K562 (cell line): Measurements from ENCODE around the gene NCOA4. TPM values are rescaled to one million over a fixed set of nuclear protein-coding genes. Genes with fewer than 3 reads are reported as not detected.
A peak's percentile ranks its signal among the peaks of the same experiment; 100 is the strongest.

Source experiments
- ADNP ChIP-seq: fragments of 200-800 bp; sonication (Bioruptor generic); IDR thresholded peaks from 2 replicates; pipeline ENCODE4 v1.6.1; 2016; ENCODE audit warnings: missing genetic modification characterization, missing compliant biosample characterization
- ARID2 ChIP-seq: fragments of 450-650 bp; IDR thresholded peaks from 2 replicates; pipeline ENCODE4 v1.6.1; 2017; ENCODE audit warnings: antibody characterized with exemption, mild to moderate bottlenecking
- CHD1 ChIP-seq: fragments of 200-600 bp; sonication (generic); IDR thresholded peaks from one replicate; pipeline ENCODE4 v1.6.1; 2012; ENCODE audit warnings: mild to moderate bottlenecking, moderate library complexity, low read length, inconsistent platforms
- E2F8 ChIP-seq: fragments of 450-650 bp; IDR thresholded peaks from 2 replicates; pipeline ENCODE4 v1.7.1; 2018; ENCODE audit warnings: mild to moderate bottlenecking, low read depth; ENCODE audit not compliant: partially characterized antibody
- ETV5 ChIP-seq: sonication (generic); formaldehyde crosslinking; IDR thresholded peaks from 2 replicates; pipeline ENCODE4 v1.4.0; 2020; ENCODE audit warnings: low read depth, mild to moderate bottlenecking, missing genetic modification reagents
- FOXA3 ChIP-seq, 2 experiments: fragments of 450-650 bp in 1 of 2; sonication (generic) in 1 of 2; formaldehyde crosslinking; IDR thresholded peaks in 1 of 2; conservative IDR thresholded peaks in 1 of 2; 2 replicates each; pipeline versions ENCODE4 v1.4.0 to v1.8.0; 2020 to 2022; ENCODE audit warnings: mild to moderate bottlenecking in 2 of 2, missing genetic modification reagents in 1 of 2
- GABPA ChIP-seq: fragments of 200-800 bp; sonication (Bioruptor generic); conservative IDR thresholded peaks from 2 replicates; pipeline ENCODE4 v1.6.1; 2016; ENCODE audit warnings: low read depth, missing genetic modification characterization, missing compliant biosample characterization
- HDAC2 ChIP-seq: fragments of 450-650 bp; IDR thresholded peaks from 2 replicates; pipeline ENCODE4 v1.6.1; 2016; ENCODE audit warnings: mild to moderate bottlenecking
- HEY1 ChIP-seq: fragments of 250-450 bp; sonication (Bioruptor Pico); IDR thresholded peaks from 2 replicates; pipeline ENCODE4 v1.5.0; 2020; ENCODE audit warnings: mild to moderate bottlenecking, moderate library complexity, borderline replicate concordance
- HNRNPUL1 ChIP-seq: fragments of 200-400 bp; formaldehyde crosslinking; IDR thresholded peaks from 2 replicates; pipeline ENCODE4 v1.6.1; 2017; ENCODE audit warnings: low read length
- KAT2B ChIP-seq: IDR thresholded peaks from one replicate; pipeline ENCODE4 v1.6.1; 2012; ENCODE audit warnings: low read depth, mild to moderate bottlenecking, control low read depth, inconsistent platforms, low read length, moderate library complexity
- MYNN ChIP-seq, 2 experiments: sonication (generic); formaldehyde crosslinking in 1 of 2; IDR thresholded peaks; 2 replicates each; pipeline versions ENCODE4 v1.5.0 to v1.6.1; 2016 to 2020; ENCODE audit warnings: antibody characterized with exemption in 1 of 2, missing genetic modification reagents in 1 of 2
- POLR2H ChIP-seq: IDR thresholded peaks from 2 replicates; pipeline ENCODE4 v1.6.1; 2016; ENCODE audit warnings: missing genetic modification characterization, low read depth, mild to moderate bottlenecking, control low read depth, missing compliant biosample characterization, moderate library complexity
- STAG1 ChIP-seq: sonication (generic); formaldehyde crosslinking; IDR thresholded peaks from 2 replicates; pipeline ENCODE4 v1.5.0; 2020; ENCODE audit warnings: missing genetic modification reagents, borderline replicate concordance
- ZNF121 ChIP-seq: sonication (generic); formaldehyde crosslinking; conservative IDR thresholded peaks from 2 replicates; pipeline ENCODE4 v1.8.0; 2022; ENCODE audit warnings: missing genetic modification reagents
- ZNF316 ChIP-seq: fragments of 450-650 bp; IDR thresholded peaks from 2 replicates; pipeline ENCODE4 v1.6.1; 2016
- ZNF354B ChIP-seq: fragments of 250-450 bp; sonication (Bioruptor Pico); IDR thresholded peaks from 2 replicates; pipeline ENCODE4 v1.4.0; 2020
- ZNF384 ChIP-seq: IDR thresholded peaks from 2 replicates; pipeline ENCODE4 v1.6.1; 2012; ENCODE audit warnings: low read depth, low read length, improper control_type of control experiment
- ZNF639 ChIP-seq, 2 experiments: fragments of 200-800 bp in 1 of 2; sonication (Bioruptor generic) in 1 of 2; sonication (generic) in 1 of 2; formaldehyde crosslinking in 1 of 2; IDR thresholded peaks in 1 of 2; conservative IDR thresholded peaks in 1 of 2; 2 replicates each; pipeline versions ENCODE4 v1.5.0 to v1.6.1; 2016 to 2020; ENCODE audit warnings: missing compliant biosample characterization in 1 of 2, missing genetic modification characterization in 1 of 2, missing genetic modification reagents in 1 of 2
- ZZZ3 ChIP-seq: fragments of 450-650 bp; IDR thresholded peaks from 2 replicates; pipeline ENCODE4 v1.6.1; 2016; ENCODE audit warnings: antibody characterized with exemption, mild to moderate bottlenecking, moderate library complexity
- polyA plus RNA-seq, 8 experiments: library from polyadenylated mRNA; depleted of rRNA in 4 of 8; stranded (reverse) in 5 of 8; unstranded in 3 of 8; fragments of >200 nt; fragmentation: Nextera tagmentation in 2 of 8; fragmentation: Illumina TruSeq in 1 of 8; extraction: Ambion mirVana in 2 of 8; extraction: Trizol in 1 of 8; gene quantifications; 2 replicates each; pipeline versions ENCODE4 v1.2.1 to v1.2.3, GENCODE V29; 2011 to 2014; ENCODE audit warnings: inconsistent platforms in 1 of 8, missing spikeins in 1 of 8
- total RNA-seq, 7 experiments: library from RNA; depleted of rRNA in 6 of 7; stranded (reverse); fragments of >200 nt in 6 of 7; fragmentation: Illumina TruSeq in 2 of 7; extraction: Trizol in 2 of 7; gene quantifications; 2 replicates each; pipeline versions ENCODE4 v1.2.1 to v1.2.3, GENCODE V29; 2011 to 2021; ENCODE audit warnings: low replicate concordance in 1 of 7

NCOA4 gene
- total and polyA plus RNA-seq, 9 of the 15 experiments (the other 6 are each of a cell fraction or from before 2014, with no cell fraction given), result 89.8 to 283 (median 181) TPM

- TF ChIP-seq HDAC2, result no peak; the same call in 1 of the 2 replicates
- TF ChIP-seq ZNF316, result no peak
- no peak for TF ChIP-seq HNRNPUL1
- no peak for TF ChIP-seq CHD1
- TF ChIP-seq E2F8, result no peak
- no peak for TF ChIP-seq KAT2B
- TF ChIP-seq ZNF354B (CRISPR knock-in tag), result no peak
- no peak for TF ChIP-seq ETV5
- TF ChIP-seq FOXA3 (CRISPR knock-in tag; conservative IDR thresholded peaks at IDR 0.05 in 1 of 2, IDR thresholded peaks at IDR 0.05 in 1 of 2), result peak in 1 of 2 experiments; percentile 52; a peak in 2 of 4 replicates
- TF ChIP-seq ARID2, result no peak
- TF ChIP-seq MYNN (IDR thresholded peaks at IDR 0.05), result no peak
- no peak for TF ChIP-seq MYNN (CRISPR knock-in tag; IDR thresholded peaks at IDR 0.05)
- no peak for TF ChIP-seq ZZZ3
- TF ChIP-seq ADNP (tag), result no peak
- no peak for TF ChIP-seq POLR2H (tag)
- 0 out of 4 replicates have a peak, but pooled peaks of 1 of the 2 experiments have one; percentile 44 for TF ChIP-seq ZNF639 (CRISPR knock-in tag; conservative IDR thresholded peaks at IDR 0.05 in 1 of 2, IDR thresholded peaks at IDR 0.05 in 1 of 2)
- TF ChIP-seq GABPA, result no peak
- TF ChIP-seq ZNF384, result no peak
- TF ChIP-seq STAG1 (CRISPR knock-in tag), result no peak
- TF ChIP-seq ZNF121, result no peak
- no peak for TF ChIP-seq HEY1 (CRISPR knock-in tag)
Measured at GRCh38 chr10:46031648-46032532, 1.5 kb upstream of the NCOA4 start (continued).
